ENCODE data around the gene PGC.
A peak's percentile ranks its signal among the peaks of the same experiment; 100 is the strongest.

Gene PGC

DNA sequence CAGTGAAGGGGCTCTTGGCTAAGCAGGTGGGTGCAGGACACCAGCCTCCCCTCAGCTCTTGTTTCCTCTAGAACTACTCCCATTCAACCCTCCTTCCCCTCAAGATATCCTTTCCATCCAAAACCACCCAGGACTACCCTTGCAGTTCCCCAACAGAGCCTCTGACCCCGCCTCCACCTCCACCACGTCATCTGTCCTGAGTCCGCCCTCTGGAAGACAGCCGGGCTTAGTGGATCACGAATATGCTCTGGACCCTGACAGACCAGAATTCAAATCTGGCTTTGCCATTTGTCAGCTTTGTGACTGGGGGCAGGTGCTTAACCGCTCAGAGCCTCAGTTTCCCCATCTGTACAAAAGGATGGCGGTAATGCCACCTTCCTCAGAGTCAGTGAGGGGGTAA lies 43.2 kb downstream of the PGC start:
- Mint-ChIP-seq H3K27me3 (no peaks in the 10 kb centered on the region), H3K27ac (peak overlapping the region; percentile 88), H3K4me3 (no peak overlapping the region), H3K36me3 (ENCODE audit: low read depth) (peaks cover 55% of the 10 kb centered on the region), H3K9me3 (no peaks in the 10 kb centered on the region), H3K4me1 (ENCODE audit: low read depth) (peaks cover 76% of the 10 kb centered on the region)
- intact Hi-C loops (cut with micrococcal nuclease), result no loop called here

DNA sequence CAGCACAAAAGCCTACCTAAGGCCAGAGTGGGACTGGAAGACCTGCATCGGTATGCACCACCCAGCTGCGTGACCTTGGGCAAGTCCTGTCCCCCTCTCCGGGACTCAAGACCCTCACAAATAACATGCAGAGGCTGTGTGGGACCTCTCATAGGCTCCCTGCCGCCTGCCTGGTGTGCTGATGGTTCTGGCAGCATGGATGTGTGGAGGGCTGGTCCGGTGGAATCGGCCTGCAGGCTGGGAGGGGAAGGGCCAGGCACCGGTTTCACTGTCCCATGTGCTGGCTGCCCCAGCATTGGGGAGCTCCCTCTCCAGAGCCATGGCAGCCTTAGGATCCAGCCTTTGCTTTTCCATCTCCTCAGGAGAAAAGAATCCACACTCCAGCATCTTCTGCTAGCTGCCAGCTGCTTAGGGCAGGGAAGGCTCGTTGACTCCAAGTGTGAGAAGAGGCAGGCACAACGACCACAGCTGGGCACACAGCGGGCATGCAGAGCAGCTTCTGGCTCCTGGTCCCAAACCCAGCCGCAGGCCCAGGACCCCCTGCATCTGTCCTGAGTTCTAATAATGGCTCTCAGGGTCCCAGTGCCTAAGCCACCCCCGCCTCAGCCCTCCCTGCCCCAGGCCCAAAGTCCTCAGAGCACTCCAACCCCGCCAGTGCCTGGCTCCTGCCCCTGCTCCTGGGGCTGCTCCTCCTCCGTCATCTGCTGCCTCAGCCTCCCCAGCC lies 44.3 kb downstream of the PGC start:
- H3K27ac Mint-ChIP-seq, result peak overlapping the region; percentile 27
- H3K4me3 Mint-ChIP-seq, result no peak overlapping the region
- H3K36me3 Mint-ChIP-seq (ENCODE audit: low read depth), result peaks cover 66% of the 10 kb centered on the region
- H3K4me1 Mint-ChIP-seq (ENCODE audit: low read depth), result peaks cover 65% of the 10 kb centered on the region
- no peaks in the 10 kb centered on the region for H3K9me3 Mint-ChIP-seq
- intact Hi-C loops (cut with micrococcal nuclease), result no loop called here
- H3K27me3 Mint-ChIP-seq, result no peaks in the 10 kb centered on the region

DNA sequence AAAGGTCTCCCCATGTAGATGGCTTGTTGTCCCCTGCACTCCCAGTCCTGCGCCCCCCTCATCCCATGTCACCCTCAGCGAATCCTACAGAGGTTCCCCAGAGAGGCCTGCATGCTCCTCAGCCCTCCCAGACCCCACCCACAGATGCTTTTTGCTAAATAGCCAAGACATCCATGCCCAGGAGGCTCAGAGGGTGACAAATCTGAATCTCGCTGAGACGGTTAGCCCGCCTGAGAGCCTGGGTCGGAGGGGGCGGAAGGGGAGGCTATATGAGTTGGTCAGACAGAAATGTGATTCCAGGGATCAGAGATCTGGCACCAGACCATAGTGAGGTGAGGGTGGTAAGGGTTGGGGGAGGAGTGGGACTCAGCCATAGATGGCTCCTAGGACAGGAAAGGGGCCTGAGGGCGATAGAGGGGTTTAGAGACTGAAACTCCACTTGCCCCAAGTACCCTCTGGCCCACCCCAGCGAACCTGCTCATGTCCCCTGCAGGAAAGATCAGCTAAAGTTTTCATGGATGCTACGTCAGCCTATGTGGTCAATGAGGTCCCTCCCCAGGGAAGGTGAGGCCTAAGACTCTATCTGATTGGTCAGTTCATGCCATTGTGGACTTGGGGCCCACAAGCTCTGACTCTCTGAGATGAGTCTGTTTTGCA lies 45.0 kb downstream of the PGC start:
- Mint-ChIP-seq H3K36me3 (ENCODE audit: low read depth) (peaks cover 66% of the 10 kb centered on the region), H3K4me1 (ENCODE audit: low read depth) (peaks cover 58% of the 10 kb centered on the region), H3K27me3 (no peaks in the 10 kb centered on the region), H3K9me3 (no peaks in the 10 kb centered on the region), H3K27ac (no peak overlapping the region), H3K4me3 (no peak overlapping the region)
- intact Hi-C loops (cut with micrococcal nuclease), result no loop called here

DNA sequence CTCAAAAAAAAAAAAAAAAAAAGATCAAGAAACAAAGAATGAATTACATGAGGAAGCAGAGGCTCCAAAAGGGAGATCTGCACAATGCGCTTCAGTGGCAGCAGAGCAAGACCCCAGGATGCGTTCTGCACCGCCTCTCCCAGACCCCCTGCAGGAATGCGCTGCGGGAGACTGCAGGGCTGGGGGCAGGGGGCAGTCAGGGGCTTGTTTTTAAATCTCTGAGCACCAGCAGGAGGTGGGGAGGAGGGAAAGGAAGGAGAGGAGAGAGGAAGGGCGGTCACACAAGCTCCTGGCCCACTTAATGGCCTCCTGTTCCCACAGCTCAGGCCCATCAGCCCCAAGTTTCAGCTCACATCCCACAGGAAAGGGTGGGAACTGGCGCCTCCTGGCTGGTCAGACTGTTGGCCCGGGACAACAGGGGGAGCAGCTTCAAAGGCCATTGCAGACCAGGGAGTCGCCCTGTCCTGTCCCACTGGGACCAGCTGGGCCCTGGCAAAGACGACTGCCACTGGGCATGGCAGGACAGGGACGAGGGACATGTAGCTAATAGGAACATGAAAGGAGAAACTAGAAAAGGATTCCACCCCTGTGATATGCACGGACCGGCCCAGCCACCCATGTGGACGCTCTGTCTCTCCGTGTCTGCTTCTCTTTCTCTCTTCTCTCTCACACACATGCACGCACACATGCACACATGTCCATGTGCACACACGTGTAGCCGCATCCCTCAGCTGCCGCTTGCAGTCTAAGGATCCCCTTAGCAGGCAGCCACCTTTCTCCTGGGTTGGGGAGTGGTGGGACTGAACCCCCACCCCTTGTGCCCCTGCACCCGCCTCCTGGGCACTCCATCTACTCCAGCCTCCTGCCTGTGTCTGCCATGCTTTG lies 46.5 kb downstream of the PGC start:
- Mint-ChIP-seq H3K4me1 (ENCODE audit: low read depth) (peaks cover 43% of the 10 kb centered on the region), H3K27ac (no peak overlapping the region), H3K36me3 (ENCODE audit: low read depth) (peaks cover 66% of the 10 kb centered on the region), H3K9me3 (no peaks in the 10 kb centered on the region), H3K27me3 (no peaks in the 10 kb centered on the region), H3K4me3 (no peak overlapping the region)
- intact Hi-C loops (cut with micrococcal nuclease), result no loop called here

DNA sequence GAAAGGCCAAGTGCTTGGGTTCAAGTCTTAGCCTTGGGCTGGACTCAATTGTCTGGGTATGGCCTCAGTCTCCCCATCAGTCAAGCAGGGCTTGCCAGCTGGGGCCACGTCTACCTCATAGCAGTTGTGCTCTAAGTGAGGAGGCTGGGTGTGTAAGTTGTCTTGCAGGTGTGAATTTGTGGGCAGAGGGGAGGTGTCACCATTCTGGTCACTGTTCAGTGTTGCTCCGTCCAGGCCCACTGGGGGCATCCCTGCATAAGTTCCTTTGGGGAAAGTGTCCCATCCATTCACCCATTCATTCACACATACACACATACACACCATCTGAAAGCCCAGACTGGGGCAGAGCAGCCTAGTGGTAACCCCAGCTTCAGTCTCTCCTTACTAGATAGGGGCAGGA lies 48.1 kb downstream of the PGC start:
- H3K4me3 Mint-ChIP-seq, result no peak overlapping the region
- peaks cover 32% of the 10 kb centered on the region for H3K4me1 Mint-ChIP-seq (ENCODE audit: low read depth)
- H3K27me3 Mint-ChIP-seq, result no peaks in the 10 kb centered on the region
- intact Hi-C loops (cut with micrococcal nuclease), result no loop called here
- no peak overlapping the region for H3K27ac Mint-ChIP-seq
- H3K9me3 Mint-ChIP-seq, result no peaks in the 10 kb centered on the region
- peaks cover 59% of the 10 kb centered on the region for H3K36me3 Mint-ChIP-seq (ENCODE audit: low read depth)

DNA sequence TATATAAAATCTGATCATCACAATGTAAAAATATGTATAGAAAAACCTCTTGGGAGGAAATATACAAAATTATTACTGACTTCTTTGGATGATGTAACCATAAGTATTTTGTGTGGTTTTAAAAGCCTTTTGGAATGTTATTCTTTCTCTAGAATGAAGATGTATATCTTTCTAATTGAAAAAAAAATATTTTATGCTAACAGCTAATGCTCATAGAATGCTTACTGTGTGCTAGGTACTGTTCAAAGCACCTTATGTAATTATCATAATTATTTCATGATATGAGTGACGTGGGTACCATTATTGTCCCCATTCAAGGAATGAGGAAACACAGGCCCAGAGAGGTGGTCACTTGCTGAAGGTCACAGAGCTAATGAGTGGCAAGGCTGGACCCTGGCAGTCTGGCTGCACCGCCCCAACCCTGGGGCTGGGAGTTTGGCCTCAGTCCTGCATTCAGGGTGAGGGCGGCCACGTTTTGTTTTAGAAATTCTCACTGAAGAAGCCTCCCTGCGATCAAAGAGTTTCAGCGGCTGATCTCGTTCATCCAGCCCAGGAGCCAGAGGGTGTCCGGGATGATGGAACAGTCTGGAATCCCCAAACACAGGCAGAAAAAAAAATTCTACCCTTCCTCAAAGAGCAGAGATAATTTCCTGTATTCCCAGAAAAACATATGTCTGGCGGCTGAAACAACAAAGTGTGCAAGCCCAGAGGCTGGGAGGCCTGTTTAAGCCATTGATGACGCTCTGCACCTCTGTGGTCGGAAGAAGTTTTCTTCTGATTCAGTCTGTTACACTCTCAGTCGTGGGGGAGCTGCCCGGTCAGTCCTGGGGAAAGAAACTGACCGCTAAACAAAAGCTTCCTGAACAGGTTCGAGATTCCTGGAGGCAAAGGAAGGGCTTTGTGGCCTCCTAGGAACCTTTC lies 49.1 kb downstream of the PGC start:
- Mint-ChIP-seq H3K27ac (no peak overlapping the region), H3K4me3 (no peak overlapping the region), H3K4me1 (ENCODE audit: low read depth) (peaks cover 29% of the 10 kb centered on the region), H3K27me3 (no peaks in the 10 kb centered on the region), H3K9me3 (no peaks in the 10 kb centered on the region), H3K36me3 (ENCODE audit: low read depth) (peaks cover 50% of the 10 kb centered on the region)
- intact Hi-C loops (cut with micrococcal nuclease), result no loop called here

DNA sequence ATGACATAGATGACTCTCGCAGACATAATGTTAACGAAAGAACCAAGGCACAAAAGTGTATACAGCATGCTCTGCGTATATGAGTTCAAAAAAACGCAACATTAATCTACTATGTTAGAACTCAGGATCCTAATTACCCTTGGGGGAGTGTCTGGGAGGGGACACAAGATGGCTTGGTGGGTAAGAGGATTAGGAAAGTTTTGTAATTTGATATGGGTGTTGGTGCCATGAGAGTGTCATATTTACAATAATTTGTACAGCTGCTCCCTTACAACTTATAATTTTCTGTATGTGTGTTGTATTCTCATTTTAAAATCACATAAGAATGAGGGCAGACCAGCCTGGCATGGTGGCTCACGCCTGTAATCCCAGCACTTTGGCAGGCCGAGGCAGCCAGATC lies 50.4 kb downstream of the PGC start:
- H3K4me3 Mint-ChIP-seq, result no peak overlapping the region
- no peak overlapping the region for H3K27ac Mint-ChIP-seq
- intact Hi-C loops (cut with micrococcal nuclease), result no loop called here
- H3K4me1 Mint-ChIP-seq (ENCODE audit: low read depth), result peaks cover 27% of the 10 kb centered on the region
- H3K36me3 Mint-ChIP-seq (ENCODE audit: low read depth), result peaks cover 44% of the 10 kb centered on the region
- no peaks in the 10 kb centered on the region for H3K27me3 Mint-ChIP-seq
- no peaks in the 10 kb centered on the region for H3K9me3 Mint-ChIP-seq

DNA sequence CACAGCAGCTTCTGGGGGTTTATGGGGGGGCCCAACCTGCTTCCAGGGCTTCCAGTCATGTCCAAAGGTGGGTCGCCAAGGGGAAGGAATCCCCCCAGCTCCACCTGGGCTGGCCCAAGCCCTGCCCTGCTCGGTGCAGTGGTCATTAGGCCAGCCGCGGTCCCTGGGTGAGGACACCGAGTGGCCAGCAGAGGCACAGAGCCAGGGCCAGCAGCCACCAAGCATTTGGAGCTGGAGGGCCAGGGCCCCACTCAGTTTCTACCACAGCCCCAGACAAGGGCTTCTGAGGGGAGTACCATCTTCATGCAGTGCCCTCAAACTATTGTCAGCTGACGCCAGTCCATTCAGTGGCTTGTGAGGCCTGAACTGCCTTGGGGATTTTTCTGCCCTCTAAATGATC lies 51.4 kb downstream of the PGC start:
- Mint-ChIP-seq H3K4me3 (no peak overlapping the region), H3K4me1 (ENCODE audit: low read depth) (peaks cover 18% of the 10 kb centered on the region), H3K36me3 (ENCODE audit: low read depth) (peaks cover 46% of the 10 kb centered on the region), H3K9me3 (no peaks in the 10 kb centered on the region), H3K27me3 (no peaks in the 10 kb centered on the region), H3K27ac (no peak overlapping the region)
- intact Hi-C loops (cut with micrococcal nuclease), result no loop called here

DNA sequence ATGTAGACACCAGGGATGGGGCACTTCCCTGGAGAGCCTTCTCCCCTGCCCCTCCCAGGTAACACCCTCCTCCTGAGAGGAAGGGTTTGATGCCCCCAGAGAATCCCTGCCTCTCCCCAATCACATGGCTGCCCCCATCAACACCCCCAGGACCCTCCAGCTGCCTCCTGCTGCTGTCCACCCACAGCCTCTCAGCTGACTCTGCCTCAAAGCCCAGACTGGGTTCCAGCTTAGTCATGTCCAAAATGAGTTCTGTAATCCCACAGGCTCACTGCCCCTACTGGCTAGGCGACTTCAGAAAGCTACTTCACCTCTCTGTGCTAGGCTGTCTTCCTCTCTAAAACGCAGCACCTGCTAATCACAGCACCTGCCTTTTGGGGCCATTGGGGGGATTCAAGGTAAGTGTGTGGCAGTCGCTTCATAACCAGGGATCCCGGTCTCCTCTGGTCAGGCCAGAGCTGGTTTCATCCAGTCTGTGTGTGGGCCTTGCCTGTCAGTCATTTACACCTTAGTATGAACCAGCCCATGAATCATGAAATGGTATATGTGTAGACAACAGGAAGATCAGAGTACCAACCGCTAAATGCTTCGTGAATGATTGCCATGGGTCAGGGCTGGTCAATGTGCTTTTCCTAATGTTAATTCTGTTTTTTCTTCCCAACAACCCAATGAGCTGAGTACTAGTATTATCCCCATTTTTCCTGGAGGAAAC lies 52.2 kb downstream of the PGC start:
- peak overlapping the region; percentile 36 for H3K27ac Mint-ChIP-seq
- intact Hi-C loops (cut with micrococcal nuclease), result no loop called here
- H3K36me3 Mint-ChIP-seq (ENCODE audit: low read depth), result peaks cover 48% of the 10 kb centered on the region
- H3K4me1 Mint-ChIP-seq (ENCODE audit: low read depth), result peaks cover 12% of the 10 kb centered on the region
- no peaks in the 10 kb centered on the region for H3K9me3 Mint-ChIP-seq
- H3K27me3 Mint-ChIP-seq, result no peaks in the 10 kb centered on the region
- H3K4me3 Mint-ChIP-seq, result no peak overlapping the region

DNA sequence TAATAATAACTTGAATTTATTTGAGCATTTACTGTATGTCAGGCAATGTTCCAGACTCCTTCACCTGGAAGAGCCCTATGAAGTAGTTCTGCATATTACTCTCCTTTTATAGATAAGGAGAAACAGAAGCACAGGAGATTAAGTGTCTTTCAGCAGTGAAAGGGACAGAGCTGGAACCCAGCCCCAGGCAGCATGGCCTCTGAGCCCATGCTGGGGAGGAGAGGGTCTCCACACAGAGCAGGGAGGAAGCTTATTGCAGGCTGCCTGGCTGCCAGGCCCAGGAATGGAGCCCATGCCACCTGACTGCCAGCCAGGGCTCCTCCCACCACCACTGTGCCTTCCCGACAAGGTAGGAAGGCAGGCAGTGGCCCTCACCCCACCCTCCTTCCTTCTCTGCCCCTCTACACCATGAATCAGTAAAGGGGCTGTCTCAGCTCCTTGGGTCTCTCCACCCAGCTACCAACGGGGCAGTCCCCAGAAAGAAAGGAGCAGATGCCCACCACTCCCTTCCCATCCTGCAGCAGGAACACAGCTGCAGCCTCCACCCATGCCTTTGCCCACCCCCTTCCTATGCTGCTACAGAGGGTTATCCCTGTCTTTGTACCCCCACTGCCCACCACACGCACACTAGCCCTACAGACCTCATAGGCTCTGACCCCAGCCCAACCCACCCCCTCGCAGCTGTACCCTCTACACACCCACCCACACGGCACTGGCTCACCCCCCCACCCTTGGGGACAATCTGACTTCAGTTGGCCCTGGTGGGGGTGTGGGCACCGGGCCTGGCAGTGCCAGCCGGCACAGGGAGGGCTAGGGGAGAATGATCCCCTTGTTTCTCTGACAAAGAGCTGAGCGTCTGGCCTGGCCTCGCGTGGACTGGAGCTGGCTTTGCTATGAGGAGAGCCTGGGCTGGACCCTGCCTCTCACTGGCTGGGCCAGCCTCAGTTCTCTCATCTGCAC lies 53.6 kb downstream of the PGC start:
- Mint-ChIP-seq H3K4me1 (ENCODE audit: low read depth) (peaks cover 12% of the 10 kb centered on the region), H3K4me3 (no peak overlapping the region), H3K36me3 (ENCODE audit: low read depth) (peaks cover 49% of the 10 kb centered on the region), H3K9me3 (no peaks in the 10 kb centered on the region), H3K27me3 (no peaks in the 10 kb centered on the region), H3K27ac (no peak overlapping the region)
- intact Hi-C loops (cut with micrococcal nuclease), result no loop called here

DNA sequence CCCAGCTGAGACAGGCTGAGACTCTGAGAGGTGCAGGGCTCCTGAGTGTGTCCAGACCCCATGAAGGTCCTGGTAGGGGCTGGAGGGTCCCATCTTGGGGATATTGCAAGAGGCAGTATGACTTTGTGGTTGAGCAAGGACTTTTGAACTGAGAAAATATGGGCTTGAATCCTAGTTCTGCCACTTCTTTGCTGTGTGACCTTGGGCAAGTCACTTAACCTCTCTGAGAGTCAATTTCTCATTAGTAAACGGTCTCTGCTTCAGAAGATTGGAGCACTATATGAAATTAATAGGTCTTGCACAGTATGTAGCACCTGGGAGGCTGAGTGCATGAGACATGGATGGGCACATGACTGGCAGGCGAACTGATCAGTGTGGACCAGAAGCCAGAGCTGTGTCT lies 54.5 kb downstream of the PGC start:
- H3K9me3 Mint-ChIP-seq, result no peaks in the 10 kb centered on the region

DNA sequence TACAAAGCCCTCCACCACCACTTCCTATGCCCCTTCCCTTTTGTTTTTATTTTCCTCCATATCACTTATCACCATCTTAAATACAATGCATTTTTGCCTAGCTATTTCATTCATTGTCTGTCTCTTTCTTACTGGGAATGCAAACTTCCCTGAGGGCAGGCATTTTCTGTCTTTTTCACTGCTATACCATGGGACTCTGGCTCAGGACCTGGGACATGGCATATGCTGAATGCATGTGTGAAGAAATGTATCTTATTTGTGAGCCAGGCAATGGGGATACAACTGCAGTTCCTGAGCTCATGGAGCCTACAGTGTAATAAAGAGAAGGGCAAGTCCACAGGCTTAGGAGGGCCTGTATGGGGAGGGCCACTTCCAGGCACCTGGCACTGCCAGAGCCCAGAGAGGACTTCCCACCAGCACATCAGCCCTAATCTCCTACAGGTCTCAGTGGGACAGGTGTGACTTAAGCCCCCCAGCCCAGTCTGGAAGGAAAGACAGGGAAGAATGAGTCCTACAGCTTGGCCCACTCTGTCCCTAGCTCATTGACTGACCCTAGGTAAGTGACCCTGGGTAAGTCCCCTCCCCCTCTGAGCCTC lies 55.0 kb downstream of the PGC start:
- intact Hi-C loops (cut with micrococcal nuclease), result no loop called here
- H3K36me3 Mint-ChIP-seq (ENCODE audit: low read depth), result peaks cover 57% of the 10 kb centered on the region
- H3K4me3 Mint-ChIP-seq, result no peak overlapping the region
- no peaks in the 10 kb centered on the region for H3K27me3 Mint-ChIP-seq
- H3K9me3 Mint-ChIP-seq, result no peaks in the 10 kb centered on the region
- no peak overlapping the region for H3K27ac Mint-ChIP-seq
- H3K4me1 Mint-ChIP-seq (ENCODE audit: low read depth), result peaks cover 12% of the 10 kb centered on the region

More for the DNA sequence above, 54.5 kb downstream of the PGC start:
- intact Hi-C loops (cut with micrococcal nuclease), result no loop called here
- Mint-ChIP-seq H3K36me3 (ENCODE audit: low read depth) (peaks cover 51% of the 10 kb centered on the region), H3K27ac (no peak overlapping the region), H3K4me3 (no peak overlapping the region), H3K27me3 (no peaks in the 10 kb centered on the region), H3K4me1 (ENCODE audit: low read depth) (peaks cover 12% of the 10 kb centered on the region)

Data from dendritic cell treated with granulocyte-macrophage colony-stimulating factor and Interleukin-4, amounts not matched to agents 40 ng/mL and 50 ng/mL, for 4 days (primary cell).